K562 (cell line): ENCODE measurements around the gene C1QTNF12. TPM values are rescaled to one million over a fixed set of nuclear protein-coding genes. Genes with fewer than 3 reads are reported as not detected.

Source experiments
- ATF7 ChIP-seq: fragments of 450-650 bp; IDR thresholded peaks from 2 replicates; pipeline ENCODE4 v1.7.1; 2014; ENCODE audit warnings: mild to moderate bottlenecking, moderate library complexity
- CREB1 ChIP-seq, 2 experiments: sonication (generic) in 1 of 2; formaldehyde crosslinking in 1 of 2; IDR thresholded peaks; 2 replicates each; pipeline versions ENCODE4 v1.6.1 to v1.8.0; 2012 to 2022; ENCODE audit warnings: inconsistent platforms in 1 of 2, mild to moderate bottlenecking in 1 of 2, missing genetic modification reagents in 1 of 2, moderate library complexity in 1 of 2
- CTBP1 ChIP-seq: fragments of 450-650 bp; IDR thresholded peaks from 2 replicates; pipeline ENCODE4 v1.6.1; 2016; ENCODE audit warnings: borderline replicate concordance
- CXXC5 ChIP-seq: fragments of 250-450 bp; sonication (Bioruptor Pico); IDR thresholded peaks from 2 replicates; pipeline ENCODE4 v1.8.0; 2022; ENCODE audit warnings: inconsistent platforms, mild to moderate bottlenecking, moderate library complexity
- EGR1 ChIP-seq: fragments of 450-650 bp; conservative IDR thresholded peaks from 2 replicates; pipeline ENCODE4 v1.6.1; 2017; ENCODE audit warnings: mild to moderate bottlenecking
- FOXA3 ChIP-seq, 2 experiments: fragments of 450-650 bp in 1 of 2; sonication (generic) in 1 of 2; formaldehyde crosslinking; IDR thresholded peaks in 1 of 2; conservative IDR thresholded peaks in 1 of 2; 2 replicates each; pipeline versions ENCODE4 v1.4.0 to v1.8.0; 2020 to 2022; ENCODE audit warnings: mild to moderate bottlenecking in 2 of 2, missing genetic modification reagents in 1 of 2
- GATAD2B ChIP-seq: fragments of 450-650 bp; IDR thresholded peaks from 2 replicates; pipeline ENCODE4 v1.6.1; 2017; ENCODE audit warnings: mild to moderate bottlenecking, borderline replicate concordance
- MTA2 ChIP-seq: fragments of 450-650 bp; IDR thresholded peaks from 2 replicates; pipeline ENCODE4 v1.6.1; 2016; ENCODE audit warnings: low read depth
- NCOA6 ChIP-seq: fragments of 450-650 bp; IDR thresholded peaks from 2 replicates; pipeline ENCODE4 v1.6.1; 2017; ENCODE audit warnings: mild to moderate bottlenecking
- NR3C1 ChIP-seq: sonication (generic); formaldehyde crosslinking; IDR thresholded peaks from 2 replicates; pipeline ENCODE4 v1.8.1; 2022; ENCODE audit warnings: missing genetic modification reagents
- PHF20 ChIP-seq: fragments of 450-650 bp; IDR thresholded peaks from 2 replicates; pipeline ENCODE4 v1.6.1; 2018; ENCODE audit not compliant: partially characterized antibody
- SAFB ChIP-seq: fragments of 200-400 bp; formaldehyde crosslinking; IDR thresholded peaks from 2 replicates; pipeline ENCODE4 v1.6.1; 2017; ENCODE audit warnings: low read depth, low read length, borderline replicate concordance
- SMAD3 ChIP-seq: fragments of 450-650 bp; formaldehyde crosslinking; conservative IDR thresholded peaks from 2 replicates; pipeline ENCODE4 v1.4.0; 2020; ENCODE audit warnings: mild to moderate bottlenecking
- SMARCA5 ChIP-seq: fragments of 450-650 bp; IDR thresholded peaks from 2 replicates; pipeline ENCODE4 v1.6.1; 2016
- SRF ChIP-seq, 2 experiments: fragments of 250-450, 450-650 bp in 1 of 2; sonication (Bioruptor Pico) in 1 of 2; sonication (generic) in 1 of 2; formaldehyde crosslinking; IDR thresholded peaks; 2 replicates each; pipeline versions ENCODE4 v1.5.0 to v1.5.1; 2020 to 2022; ENCODE audit warnings: mild to moderate bottlenecking in 1 of 2, missing genetic modification reagents in 1 of 2
- SRSF9 ChIP-seq: fragments of 200-400 bp; formaldehyde crosslinking; IDR thresholded peaks from 2 replicates; pipeline ENCODE4 v1.6.1; 2017; ENCODE audit warnings: low read depth, low read length, borderline replicate concordance
- YY1 ChIP-seq, 3 experiments: IDR thresholded peaks; 2 replicates each; pipeline ENCODE4 v1.6.1; 2011; ENCODE audit warnings: low read length in 2 of 3, mild to moderate bottlenecking in 2 of 3, moderate library complexity in 2 of 3, borderline replicate concordance in 1 of 3, control low read depth in 1 of 3, low read depth in 1 of 3; ENCODE audit not compliant: insufficient read depth in 3 of 3, insufficient replicate concordance in 2 of 3, control insufficient read depth in 1 of 3, insufficient read length in 1 of 3; ENCODE audit errors: extremely low read depth in 1 of 3
- ZBTB7A ChIP-seq: IDR thresholded peaks from 2 replicates; pipeline ENCODE4 v1.6.1; 2011; ENCODE audit warnings: low read depth, mild to moderate bottlenecking, low read length, moderate library complexity, borderline replicate concordance; ENCODE audit not compliant: control insufficient read depth
- ZNF174 ChIP-seq: fragments of 250-450 bp; sonication (Bioruptor Pico); IDR thresholded peaks from 2 replicates; pipeline ENCODE4 v1.4.0; 2020; ENCODE audit warnings: mild to moderate bottlenecking
- ZNF175 ChIP-seq: fragments of 200-800 bp; sonication (Bioruptor generic); IDR thresholded peaks from 2 replicates; pipeline ENCODE4 v1.6.1; 2016; ENCODE audit warnings: low read depth, mild to moderate bottlenecking, missing genetic modification characterization, missing compliant biosample characterization
- ZNF280B ChIP-seq: fragments of 250-450 bp; sonication (Bioruptor Pico); IDR thresholded peaks from 2 replicates; pipeline ENCODE4 v1.5.1; 2021; ENCODE audit warnings: mild to moderate bottlenecking
- ZSCAN29 ChIP-seq: fragments of 450-650 bp; IDR thresholded peaks from 2 replicates; pipeline ENCODE4 v1.6.1; 2017
- polyA plus RNA-seq, 8 experiments: library from polyadenylated mRNA; depleted of rRNA in 4 of 8; stranded (reverse) in 5 of 8; unstranded in 3 of 8; fragments of >200 nt; fragmentation: Nextera tagmentation in 2 of 8; fragmentation: Illumina TruSeq in 1 of 8; extraction: Ambion mirVana in 2 of 8; extraction: Trizol in 1 of 8; gene quantifications; 2 replicates each; pipeline versions ENCODE4 v1.2.1 to v1.2.3, GENCODE V29; 2011 to 2014; ENCODE audit warnings: inconsistent platforms in 1 of 8, missing spikeins in 1 of 8
- total RNA-seq, 7 experiments: library from RNA; depleted of rRNA in 6 of 7; stranded (reverse); fragments of >200 nt in 6 of 7; fragmentation: Illumina TruSeq in 2 of 7; extraction: Trizol in 2 of 7; gene quantifications; 2 replicates each; pipeline versions ENCODE4 v1.2.1 to v1.2.3, GENCODE V29; 2011 to 2021; ENCODE audit warnings: low replicate concordance in 1 of 7
- TF ChIP-seq, protein P1 (sequence below): IDR thresholded peaks from 2 replicates; pipeline ENCODE4 v1.6.1; 2014; ENCODE audit warnings: antibody characterized with exemption
- TF ChIP-seq, protein P2 (sequence below): sonication (generic); formaldehyde crosslinking; IDR thresholded peaks from 2 replicates; pipeline ENCODE4 v1.8.1; 2023; ENCODE audit warnings: mild to moderate bottlenecking, missing genetic modification reagents, moderate library complexity

The C1QTNF12 gene
- total and polyA plus RNA-seq, 9 of the 15 experiments (the other 6 are each of a cell fraction or from before 2014, with no cell fraction given): 0.11 to 4.3 (median 0.93) TPM; not detected in 3

DNA sequence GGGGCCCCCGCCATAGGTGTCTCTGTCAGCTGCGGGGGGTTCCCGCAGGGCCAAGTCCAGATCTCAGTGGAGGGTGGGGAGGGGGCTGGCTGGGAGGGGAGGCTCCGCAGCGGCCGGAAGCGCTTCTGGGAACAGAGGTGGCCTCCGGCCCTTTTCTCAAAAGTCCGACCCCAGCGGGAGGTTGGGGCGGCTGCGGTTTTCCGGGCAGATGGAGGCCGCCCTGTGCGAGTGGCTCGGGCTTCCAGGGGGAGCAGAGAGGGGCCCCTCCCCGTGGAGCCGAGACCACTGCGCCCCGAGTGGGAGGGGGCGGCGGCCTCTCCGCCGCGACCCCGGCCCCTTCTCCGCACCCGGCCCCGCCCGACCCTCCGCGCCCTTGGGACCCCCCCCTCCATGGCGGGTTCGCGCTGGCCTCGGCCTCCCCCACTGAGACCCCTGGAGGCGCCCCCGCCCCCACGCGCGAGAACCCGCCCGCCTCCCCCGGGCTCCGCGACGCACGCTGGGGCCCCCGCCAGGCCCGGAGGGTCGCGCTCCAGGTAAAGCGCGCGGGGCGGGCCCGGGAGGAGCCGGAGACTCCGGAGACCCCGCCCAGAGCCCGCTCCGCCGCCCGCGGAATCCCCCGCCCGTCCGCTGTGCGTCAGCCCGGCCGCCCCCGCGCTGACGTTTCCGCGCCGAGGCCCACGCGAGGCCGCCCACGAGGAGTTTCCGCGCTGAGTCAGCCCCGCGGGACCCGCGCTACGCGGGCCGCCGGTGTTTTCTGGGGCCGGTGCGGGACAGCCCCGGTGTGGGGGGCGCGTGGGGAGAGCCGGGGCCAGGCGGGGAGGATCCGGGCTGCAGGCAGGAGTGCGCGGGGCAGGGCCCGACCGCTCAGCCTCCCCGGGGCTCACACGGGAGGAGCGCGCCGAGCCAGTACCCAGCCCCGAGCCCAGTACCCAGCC, 45.4 kb downstream of the C1QTNF12 start (continued):
- TF ChIP-seq YY1 (IDR thresholded peaks at IDR 0.05; ENCODE audit: borderline replicate concordance in 1 of 3, control insufficient read depth in 1 of 3, extremely low read depth in 1 of 3, insufficient read depth in 3 of 3, insufficient read length in 1 of 3, insufficient replicate concordance in 2 of 3, low read depth in 1 of 3, low read length in 2 of 3): peak in 2 of 3 experiments; percentile 17 to 49
- TF ChIP-seq, protein P1, sequence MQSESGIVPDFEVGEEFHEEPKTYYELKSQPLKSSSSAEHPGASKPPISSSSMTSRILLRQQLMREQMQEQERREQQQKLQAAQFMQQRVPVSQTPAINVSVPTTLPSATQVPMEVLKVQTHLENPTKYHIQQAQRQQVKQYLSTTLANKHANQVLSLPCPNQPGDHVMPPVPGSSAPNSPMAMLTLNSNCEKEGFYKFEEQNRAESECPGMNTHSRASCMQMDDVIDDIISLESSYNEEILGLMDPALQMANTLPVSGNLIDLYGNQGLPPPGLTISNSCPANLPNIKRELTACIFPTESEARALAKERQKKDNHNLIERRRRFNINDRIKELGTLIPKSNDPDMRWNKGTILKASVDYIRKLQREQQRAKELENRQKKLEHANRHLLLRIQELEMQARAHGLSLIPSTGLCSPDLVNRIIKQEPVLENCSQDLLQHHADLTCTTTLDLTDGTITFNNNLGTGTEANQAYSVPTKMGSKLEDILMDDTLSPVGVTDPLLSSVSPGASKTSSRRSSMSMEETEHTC: peak; percentile 45; the same call in 1 of the 2 replicates
- no peak for TF ChIP-seq SMAD3
- TF ChIP-seq ZBTB7A: peak; percentile 96; the same call in 1 of the 2 replicates
- peak; percentile 98 for TF ChIP-seq SAFB
- TF ChIP-seq ZSCAN29: no peak
- peak; percentile 100 for TF ChIP-seq GATAD2B
- TF ChIP-seq NCOA6: no peak
- TF ChIP-seq CXXC5 (CRISPR knock-in tag): peak; percentile 88
- peak; percentile 26 for TF ChIP-seq PHF20
- 0 out of 2 replicates have a peak, but pooled peaks have one; percentile 34 for TF ChIP-seq NR3C1 (CRISPR knock-in tag)
- TF ChIP-seq, protein P2, sequence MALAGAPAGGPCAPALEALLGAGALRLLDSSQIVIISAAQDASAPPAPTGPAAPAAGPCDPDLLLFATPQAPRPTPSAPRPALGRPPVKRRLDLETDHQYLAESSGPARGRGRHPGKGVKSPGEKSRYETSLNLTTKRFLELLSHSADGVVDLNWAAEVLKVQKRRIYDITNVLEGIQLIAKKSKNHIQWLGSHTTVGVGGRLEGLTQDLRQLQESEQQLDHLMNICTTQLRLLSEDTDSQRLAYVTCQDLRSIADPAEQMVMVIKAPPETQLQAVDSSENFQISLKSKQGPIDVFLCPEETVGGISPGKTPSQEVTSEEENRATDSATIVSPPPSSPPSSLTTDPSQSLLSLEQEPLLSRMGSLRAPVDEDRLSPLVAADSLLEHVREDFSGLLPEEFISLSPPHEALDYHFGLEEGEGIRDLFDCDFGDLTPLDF (CRISPR knock-in tag): peak; percentile 29; the same call in 1 of the 2 replicates
- no peak for TF ChIP-seq SMARCA5
- no peak for TF ChIP-seq ZNF280B (CRISPR knock-in tag)
- TF ChIP-seq EGR1: peak; percentile 97
- no peak for TF ChIP-seq ZNF174
- peak; percentile 61; the same call in 1 of the 2 replicates for TF ChIP-seq ZNF175 (CRISPR knock-in tag)
- TF ChIP-seq MTA2: no peak
- peak in 1 of 2 experiments; percentile 25; a peak in 1 of 4 replicates for TF ChIP-seq SRF (CRISPR knock-in tag; IDR thresholded peaks at IDR 0.05)
- peak; percentile 82 for TF ChIP-seq ATF7
- peak; percentile 87 for TF ChIP-seq CREB1 (IDR thresholded peaks at IDR 0.05)
- peak; percentile 66 for TF ChIP-seq CREB1 (CRISPR knock-in tag; IDR thresholded peaks at IDR 0.05)
- TF ChIP-seq CTBP1: peak; percentile 85
- no peak for TF ChIP-seq SRSF9
- TF ChIP-seq FOXA3 (CRISPR knock-in tag; conservative IDR thresholded peaks at IDR 0.05 in 1 of 2, IDR thresholded peaks at IDR 0.05 in 1 of 2): 0 out of 4 replicates have a peak, but pooled peaks of 1 of the 2 experiments have one; percentile 34
